ENCODE data around the gene HBA1.
"Not testable (repeated sequence)": the region's sequence is repeated elsewhere in the genome, so short reads cannot be mapped to it uniquely, and the experiment has no call there.

HBA1 gene

GRCh38 chr16:176477-177382 is at the start of gene HBA1:
TSS of gene HBA1 (plus strand) at chr16:176680. CDS start at chr16:176717, 37 bp downstream.
- in situ Hi-C loops (cut with HindIII; ENCODE audit: low sequenced_read_pairs) = not testable (repeated sequence)

GRCh38 chr16:129075-129474 is 47.4 kb upstream of the HBA1 start:
- in situ Hi-C loops (cut with HindIII; ENCODE audit: low sequenced_read_pairs) = no loop called here

DNA sequence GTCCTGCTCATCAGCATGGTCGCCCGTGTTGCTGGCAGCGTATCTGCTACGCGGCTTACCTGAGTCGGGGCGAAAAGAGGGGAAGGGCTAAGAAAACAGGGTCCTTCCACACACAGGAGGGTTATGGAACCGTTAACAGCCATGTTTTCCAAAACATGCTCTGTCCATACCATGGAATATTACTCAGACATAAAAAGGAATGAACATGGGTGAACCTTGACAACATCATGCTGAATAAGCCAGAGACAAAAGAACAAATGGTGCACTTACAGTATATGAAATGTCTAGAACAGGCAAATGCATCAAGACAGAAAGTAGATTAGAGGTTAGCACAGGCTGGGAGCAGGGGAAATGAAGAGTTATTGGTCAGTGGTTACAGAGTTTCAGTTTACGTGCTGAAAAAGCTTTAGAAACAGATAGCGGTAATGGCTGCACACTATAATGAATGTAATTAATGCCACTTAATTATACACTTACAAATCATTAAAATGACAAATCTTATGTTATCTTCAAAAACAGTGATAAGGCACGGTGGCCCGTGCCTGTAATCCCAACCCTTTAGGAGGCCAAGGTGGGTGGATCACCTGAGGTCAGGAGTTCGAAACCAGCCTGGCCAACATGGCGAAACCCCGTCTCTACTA is 45.8 kb upstream of the HBA1 start:
- in situ Hi-C loops (cut with HindIII; ENCODE audit: low sequenced_read_pairs) = no loop called here

DNA sequence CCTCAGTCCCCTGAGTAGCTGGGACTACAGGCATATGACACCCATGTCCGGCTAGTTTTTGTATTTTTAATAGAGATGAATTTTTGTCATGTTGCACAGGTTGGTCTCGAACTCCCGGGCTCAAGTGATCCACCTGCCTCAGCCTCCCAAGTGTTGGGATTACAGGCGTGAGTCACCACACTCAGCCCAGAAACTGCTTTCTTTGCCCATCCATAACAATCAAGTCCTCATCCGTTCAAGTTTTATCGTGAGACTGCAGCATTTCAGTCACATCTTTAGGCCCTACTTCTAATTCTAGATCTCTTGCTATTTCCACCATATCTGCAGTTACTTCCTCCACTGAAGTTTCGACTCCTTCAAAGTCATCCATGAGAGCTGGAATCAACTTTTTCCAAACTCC is 44.4 kb upstream of the HBA1 start:
- in situ Hi-C loops (cut with HindIII; ENCODE audit: low sequenced_read_pairs) = no loop called here

GRCh38 chr16:133716-134115 is 42.8 kb upstream of the HBA1 start:
- in situ Hi-C loops (cut with HindIII; ENCODE audit: low sequenced_read_pairs) = no loop called here

- in situ Hi-C loops (cut with HindIII; ENCODE audit: low sequenced_read_pairs) = no loop called here
These were observed 38.4 kb upstream of the HBA1 start for GRCh38 chr16:138049-138417.

DNA sequence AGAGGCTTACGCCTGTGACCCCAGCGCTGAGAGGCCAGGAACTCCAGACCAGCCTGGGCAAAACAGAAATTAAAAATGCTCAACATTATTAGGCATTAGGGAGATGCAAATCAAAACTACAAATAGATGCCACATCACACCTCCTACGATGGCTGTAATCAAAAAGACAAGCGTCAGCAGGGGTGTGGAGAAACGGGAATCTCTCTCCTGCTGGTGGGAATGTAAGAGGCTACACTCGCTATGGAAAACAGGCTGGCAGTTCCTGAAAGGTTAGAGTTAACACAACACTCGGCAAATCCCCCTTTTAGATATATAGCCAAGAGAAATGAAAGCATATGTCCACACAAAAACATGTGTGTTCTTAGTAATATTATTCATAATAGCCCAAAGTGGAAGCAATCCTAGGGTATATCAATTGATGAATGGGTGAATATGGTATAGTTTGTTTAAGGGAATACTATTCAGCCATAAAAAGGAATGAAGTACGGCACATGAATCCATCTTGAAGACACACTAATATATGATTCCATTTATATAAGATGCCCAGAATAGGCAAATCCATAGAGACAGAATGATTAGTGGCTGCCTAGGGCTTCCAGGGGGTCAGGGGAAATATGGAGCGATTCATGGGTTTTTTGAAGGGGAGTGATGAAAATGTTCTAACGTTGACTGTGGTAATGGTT is 36.2 kb upstream of the HBA1 start:
- in situ Hi-C loops (cut with HindIII; ENCODE audit: low sequenced_read_pairs) = no loop called here

GRCh38 chr16:142405-142967 is 34.0 kb upstream of the HBA1 start:
- in situ Hi-C loops (cut with HindIII; ENCODE audit: low sequenced_read_pairs) = no loop called here

DNA sequence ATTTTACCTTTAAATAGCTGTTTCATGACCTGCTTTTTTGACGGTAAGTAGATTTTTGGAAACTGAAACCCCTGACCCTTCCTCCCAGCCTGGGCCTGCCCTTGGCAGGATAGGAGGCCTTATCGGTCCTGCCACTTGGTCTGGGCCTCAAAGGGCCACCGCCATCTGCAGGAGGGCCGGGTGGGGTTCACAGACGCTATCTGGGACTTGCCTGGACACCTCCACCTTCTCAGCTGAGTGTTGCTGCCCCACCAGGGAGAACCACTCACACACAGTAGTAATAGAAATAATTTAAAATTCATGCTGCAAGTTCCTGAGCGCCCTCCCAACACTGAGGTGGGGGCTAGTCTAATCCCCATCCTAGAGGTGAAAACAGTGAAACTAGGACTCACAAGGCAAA is 33.4 kb upstream of the HBA1 start:
- in situ Hi-C loops (cut with HindIII; ENCODE audit: low sequenced_read_pairs) = no loop called here

- in situ Hi-C loops (cut with HindIII; ENCODE audit: low sequenced_read_pairs) = no loop called here
These were observed 33.0 kb upstream of the HBA1 start for GRCh38 chr16:143456-143855.

DNA sequence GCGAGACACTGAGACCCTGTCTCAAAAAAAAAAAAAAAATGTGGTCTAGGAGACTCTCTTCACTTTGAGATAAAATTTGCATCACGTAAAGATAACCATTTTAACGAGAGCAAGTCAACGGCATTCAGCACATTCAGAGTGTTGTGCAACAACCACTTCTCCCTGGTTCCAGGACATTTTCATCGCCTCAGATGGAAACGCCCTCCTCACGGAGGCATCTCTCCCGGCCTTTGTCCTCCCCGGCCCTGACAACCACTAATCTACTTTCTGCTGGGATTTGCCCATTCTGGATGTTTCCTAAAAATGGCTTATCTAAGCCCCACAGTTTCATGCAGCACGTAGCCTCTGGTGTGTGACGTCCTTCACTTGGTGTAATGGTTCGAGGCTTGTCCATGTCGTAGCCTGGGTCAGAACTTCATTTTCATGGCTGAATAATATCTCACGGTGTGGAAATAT is 31.7 kb upstream of the HBA1 start:
- in situ Hi-C loops (cut with HindIII; ENCODE audit: low sequenced_read_pairs) = no loop called here

DNA sequence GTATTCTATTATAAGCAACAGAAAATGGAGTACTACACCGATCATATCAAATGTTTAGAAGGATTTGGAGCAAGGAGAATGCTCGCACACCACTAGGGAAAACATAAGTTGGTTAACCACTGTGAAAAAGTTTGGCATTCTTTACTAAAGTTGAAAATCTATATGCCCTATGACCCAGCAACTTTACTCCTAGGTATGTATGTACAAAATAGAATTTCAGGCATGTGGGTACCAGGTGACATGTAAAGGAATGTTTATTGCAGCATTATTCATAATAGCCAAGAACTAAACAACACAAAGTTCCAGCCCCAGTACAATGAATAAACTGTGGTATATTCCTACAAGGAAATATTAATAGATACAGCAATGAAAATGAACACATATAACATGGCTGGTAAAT is 29.8 kb upstream of the HBA1 start:
- in situ Hi-C loops (cut with HindIII; ENCODE audit: low sequenced_read_pairs) = no loop called here

GRCh38 chr16:149024-149660 is 27.3 kb upstream of the HBA1 start:
- in situ Hi-C loops (cut with HindIII; ENCODE audit: low sequenced_read_pairs) = no loop called here

GRCh38 chr16:152141-153128 is 24.0 kb upstream of the HBA1 start, which contains the start of gene HBZ:
TSS of gene HBZ (plus strand) at chr16:152644. CDS start at chr16:152910, 266 bp downstream.
- in situ Hi-C loops (cut with HindIII; ENCODE audit: low sequenced_read_pairs) = no loop called here

GRCh38 chr16:153129-153521 is 23.4 kb upstream of the HBA1 start:
- in situ Hi-C loops (cut with HindIII; ENCODE audit: low sequenced_read_pairs) = not testable (repeated sequence)

DNA sequence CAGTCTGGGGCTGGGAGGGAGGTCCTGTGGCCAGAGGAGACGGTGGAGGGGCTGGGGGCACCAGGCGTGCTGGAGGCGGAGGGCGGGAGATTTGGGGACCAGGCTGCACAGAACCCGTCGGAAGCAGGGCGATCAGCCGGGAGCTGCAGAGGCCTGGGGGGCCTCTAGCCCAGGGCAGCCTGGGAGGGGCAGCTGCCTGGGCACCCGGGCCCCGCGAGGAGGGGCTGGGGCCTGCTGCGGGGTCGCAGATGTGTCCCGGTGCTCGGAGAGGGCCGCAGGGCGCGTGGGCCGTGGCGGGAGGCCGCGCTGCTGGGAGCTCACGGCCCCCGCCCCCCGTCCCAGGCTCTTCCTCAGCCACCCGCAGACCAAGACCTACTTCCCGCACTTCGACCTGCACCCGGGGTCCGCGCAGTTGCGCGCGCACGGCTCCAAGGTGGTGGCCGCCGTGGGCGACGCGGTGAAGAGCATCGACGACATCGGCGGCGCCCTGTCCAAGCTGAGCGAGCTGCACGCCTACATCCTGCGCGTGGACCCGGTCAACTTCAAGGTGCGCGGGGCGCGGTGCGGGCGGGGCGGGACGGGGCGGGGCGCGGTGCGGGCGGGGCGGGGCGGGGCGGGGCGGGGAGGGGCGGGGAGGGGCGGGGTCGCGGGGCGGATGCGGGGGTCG is 22.8 kb upstream of the HBA1 start:
- in situ Hi-C loops (cut with HindIII; ENCODE audit: low sequenced_read_pairs) = not testable (repeated sequence)

- in situ Hi-C loops (cut with HindIII; ENCODE audit: low sequenced_read_pairs) = no loop called here
These were observed 22.1 kb upstream of the HBA1 start for GRCh38 chr16:154217-155030.

DNA sequence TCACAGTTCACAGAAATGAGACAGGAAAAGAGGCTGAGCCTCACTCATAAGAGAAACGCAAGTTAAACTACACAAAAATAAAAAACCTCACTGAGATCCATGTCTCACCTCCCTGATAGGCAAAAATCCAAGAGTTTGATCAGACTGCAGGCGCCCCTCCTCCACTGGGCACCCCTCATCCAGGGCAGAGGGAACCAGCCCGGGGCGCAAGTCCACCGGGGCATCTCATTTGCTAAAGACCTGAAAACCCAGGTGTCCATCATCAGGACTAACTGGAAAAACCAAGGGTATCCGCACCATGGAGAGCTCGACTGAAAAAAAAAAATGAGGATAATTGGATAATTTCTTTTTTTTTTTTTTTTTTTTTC is 21.5 kb upstream of the HBA1 start:
- in situ Hi-C loops (cut with HindIII; ENCODE audit: low sequenced_read_pairs) = no loop called here
